Cortex of kidney (tissue), 1 donor: ENCODE data around the gene THOC1.

Experiments used
- DNase-seq: peaks from one replicate; lab custom pipeline; 2025; lab: John Stamatoyannopoulos, UW

Gene THOC1

DNA sequence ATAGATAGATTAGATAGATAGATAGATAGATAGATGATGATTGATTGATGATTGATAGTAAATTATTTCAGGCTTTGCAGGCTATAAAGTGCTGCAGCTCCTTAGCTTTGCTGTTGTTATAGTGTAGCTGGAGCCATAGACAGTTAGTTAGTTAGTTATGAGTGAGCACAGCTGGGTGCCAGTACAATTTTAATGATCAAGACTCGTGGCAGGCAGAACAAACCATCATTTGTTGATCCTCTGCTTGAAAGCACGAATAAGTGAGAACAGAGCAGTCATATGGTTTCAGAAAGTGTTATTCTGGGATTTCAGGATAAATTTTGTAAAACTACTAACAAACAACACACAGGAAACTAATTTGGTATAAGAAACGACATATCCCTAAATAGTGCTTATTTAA is 53.9 kb downstream of the THOC1 start:
- no peak for DNase-seq

DNA sequence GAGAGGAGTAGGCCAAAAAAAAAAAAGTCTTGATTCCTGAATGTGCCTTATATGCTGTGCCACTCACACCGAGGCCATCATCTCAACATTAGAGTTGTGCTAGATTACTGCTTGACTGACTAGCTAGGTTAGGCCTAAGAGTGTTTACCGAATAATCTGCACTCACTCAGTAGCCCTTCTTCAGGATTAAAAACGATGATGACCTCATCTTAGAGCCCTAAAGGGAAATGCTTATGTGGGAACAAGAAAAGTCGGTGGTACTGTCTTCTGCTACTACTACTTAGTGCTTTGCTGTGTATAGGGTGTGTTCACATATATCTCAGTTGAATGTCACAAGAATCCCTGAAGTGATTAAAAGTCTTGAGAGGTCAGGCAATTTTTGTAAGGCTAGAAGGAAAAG is 54.3 kb downstream of the THOC1 start:
- DNase-seq: no peak

DNA sequence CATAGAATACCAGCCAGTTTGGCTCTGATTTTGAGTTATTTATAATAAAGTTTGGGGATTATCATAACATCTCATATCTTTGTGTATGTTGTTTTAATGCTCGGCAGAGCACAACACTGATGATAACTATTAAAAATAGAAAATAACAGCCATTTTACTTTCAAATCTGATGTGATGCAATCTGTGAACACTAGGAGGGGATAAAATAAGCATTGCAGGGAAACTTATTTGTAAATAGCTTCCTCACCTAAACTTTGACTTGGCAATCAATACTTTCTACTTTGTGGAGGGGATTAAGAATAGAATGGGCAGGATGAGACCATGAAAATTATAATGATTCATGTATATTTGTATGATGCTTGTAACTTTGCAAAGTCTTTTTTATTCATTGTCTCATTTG is 55.1 kb downstream of the THOC1 start:
- no peak for DNase-seq

DNA sequence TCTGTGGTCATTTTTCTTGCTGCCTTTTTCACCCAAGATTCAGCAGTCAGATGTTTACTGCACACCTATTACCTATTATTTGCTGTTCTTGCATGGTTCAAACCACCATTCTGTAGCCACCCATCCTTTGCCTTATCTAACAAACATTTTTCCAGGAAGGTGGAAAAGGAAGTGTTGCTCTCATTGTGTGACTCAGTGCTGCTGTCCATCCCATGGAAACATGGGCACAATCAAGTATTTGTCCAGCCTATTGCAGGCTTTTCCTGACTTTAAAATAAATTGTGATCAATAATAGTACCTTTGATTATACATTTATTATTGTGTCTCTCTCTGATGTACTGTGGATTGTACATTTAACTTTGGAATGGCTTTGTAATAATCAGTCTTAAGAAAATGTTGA is 56.3 kb downstream of the THOC1 start:
- DNase-seq: no peak

DNA sequence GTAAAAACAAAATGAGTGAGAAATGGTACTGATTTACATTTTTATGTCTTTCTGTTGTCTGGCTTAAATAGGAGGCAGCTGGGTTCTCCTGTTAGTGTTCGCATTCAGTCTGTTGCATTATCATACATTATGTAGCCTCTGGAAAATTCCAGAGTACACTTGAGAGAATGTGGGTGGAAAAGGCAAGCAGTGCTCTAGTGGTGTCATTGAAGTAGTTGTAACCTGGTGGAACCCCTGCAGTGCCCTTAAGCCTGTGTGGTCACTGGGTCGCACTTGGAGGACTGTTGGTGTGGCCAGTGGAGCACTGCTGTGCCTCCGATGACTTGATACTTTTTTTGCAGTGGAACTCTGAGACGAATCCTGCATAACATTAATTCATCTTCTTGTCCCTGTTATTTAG is 57.1 kb downstream of the THOC1 start:
- DNase-seq: no peak

DNA sequence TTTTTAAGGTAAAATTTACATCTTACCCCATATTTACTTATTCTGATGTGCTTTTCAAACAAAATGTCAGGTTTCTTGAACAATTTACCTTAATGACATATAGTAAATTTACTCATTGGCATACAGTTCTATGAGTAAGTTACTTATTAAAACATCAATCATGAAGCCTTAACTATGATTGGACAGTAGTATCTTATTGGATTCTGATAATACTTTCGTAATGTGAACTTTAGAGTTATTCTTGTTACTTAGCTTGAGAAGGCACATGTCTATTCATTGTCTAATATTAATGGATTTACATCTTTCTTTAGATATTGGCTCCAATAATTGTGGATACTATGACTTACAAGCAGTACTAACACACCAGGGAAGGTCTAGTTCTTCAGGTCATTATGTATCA is 57.8 kb downstream of the THOC1 start:
- no peak for DNase-seq

DNA sequence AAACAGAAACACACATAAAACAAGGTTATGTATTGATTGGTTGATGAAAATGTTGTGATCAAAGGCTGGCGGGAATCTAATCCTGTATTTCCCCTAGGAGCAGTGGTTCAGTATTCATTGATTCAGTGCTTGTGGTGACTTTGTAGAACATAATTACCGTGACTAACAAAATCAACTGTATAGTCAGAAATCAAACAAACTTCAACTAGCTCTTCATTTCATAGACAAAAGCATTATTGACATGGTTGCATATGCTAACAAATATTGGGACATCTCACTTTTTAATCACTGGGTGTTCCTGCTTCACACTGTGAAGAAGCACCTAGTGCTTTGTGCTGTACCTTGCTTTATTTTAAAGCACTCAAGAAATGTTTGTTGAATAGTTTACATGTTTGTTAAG is 68.1 kb downstream of the THOC1 start:
- no peak for DNase-seq

DNA sequence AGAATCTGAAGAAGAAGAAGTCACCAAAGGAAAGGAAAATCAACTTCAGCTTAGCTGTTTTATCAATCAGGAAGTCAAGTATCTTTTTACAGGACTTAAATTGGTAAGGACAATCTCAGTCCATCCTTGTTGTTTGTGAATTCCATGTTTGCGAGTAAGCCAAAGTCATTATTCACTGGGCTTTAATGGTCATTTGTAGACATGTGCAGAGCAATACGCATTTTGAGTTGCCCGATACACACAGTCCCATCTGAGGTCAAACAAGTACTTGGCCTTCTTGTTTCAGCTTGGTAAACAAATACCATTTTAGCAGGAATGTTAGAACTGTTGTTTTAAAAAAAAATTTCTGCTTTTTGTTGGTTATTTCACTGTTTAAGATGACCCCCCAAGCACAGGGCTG is 68.6 kb downstream of the THOC1 start:
- DNase-seq: no peak

DNA sequence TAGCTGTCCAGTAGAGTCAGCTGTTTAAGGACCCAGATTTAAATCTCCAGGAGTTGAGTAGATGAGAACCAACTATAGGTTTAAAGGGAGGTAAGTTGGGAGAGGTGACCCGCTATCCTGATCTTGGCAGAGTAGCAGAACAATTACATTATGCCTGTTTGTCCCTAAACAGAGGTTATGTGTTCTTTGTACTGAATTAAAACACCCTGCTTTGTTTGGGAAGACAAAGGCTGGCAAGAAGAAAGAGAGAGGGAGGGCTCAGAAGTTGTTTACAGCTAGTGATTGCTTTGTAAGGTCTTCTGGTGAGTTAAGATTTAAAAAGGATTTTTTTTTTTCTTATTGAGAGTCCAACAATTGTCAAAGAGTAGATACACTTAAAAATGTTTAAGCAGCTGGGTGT is 72.2 kb downstream of the THOC1 start:
- no peak for DNase-seq

DNA sequence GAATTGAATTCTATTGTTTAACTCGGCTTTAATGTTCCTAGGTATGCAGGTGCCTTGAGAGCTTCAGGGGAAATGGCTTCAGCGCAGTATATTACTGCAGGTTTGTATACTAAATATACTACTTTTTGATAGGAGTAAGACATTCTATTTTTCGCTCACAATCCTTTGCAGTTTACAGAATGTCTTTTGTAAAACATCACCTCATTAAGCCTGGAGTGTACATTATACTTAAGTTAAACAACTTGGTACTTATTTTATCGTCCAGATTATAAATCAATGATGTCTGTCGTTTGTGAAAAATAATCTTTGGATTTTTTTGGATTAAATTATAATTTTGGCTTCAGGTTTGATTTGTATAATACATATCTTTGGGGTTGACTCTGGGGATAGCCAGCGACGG is 75.0 kb downstream of the THOC1 start:
- no peak for DNase-seq

DNA sequence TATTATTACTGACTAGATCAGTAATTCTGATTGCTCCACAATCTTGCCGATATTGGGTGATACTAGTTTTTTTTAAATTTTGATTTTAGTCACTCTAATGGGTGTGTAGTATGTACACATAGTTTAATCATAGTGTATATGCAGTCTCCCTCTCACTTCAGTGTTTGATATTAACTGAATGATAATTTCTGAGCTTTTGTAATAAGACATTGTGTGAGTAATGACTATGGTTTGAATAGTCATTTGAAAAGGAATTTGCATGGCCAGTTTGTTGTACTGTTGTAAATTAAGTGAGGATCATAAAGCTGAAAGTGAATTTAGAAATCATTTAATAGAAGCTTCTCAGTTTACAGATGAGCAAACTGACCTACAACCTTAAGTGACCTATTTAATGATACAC is 76.1 kb downstream of the THOC1 start:
- DNase-seq: no peak

DNA sequence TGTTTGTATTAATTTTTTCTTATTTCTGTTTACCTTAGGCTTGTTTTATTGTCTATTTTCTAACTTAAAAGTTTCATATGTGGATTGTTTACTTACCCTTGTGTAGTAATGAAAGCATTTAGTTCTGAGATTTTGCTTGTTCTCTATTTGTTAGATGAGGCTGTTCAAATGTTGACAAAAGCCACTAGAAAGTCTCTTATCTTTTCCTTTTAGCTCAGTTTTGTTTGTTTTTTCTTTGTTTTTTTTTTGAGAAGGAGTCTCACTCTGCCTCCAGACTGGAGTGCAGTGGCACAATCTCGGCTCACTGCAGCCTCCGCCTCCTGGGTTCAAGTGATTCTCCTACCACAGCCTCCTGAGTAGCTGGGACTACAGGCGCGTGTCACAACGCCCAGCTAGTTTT is 78.6 kb downstream of the THOC1 start:
- DNase-seq: no peak

DNA sequence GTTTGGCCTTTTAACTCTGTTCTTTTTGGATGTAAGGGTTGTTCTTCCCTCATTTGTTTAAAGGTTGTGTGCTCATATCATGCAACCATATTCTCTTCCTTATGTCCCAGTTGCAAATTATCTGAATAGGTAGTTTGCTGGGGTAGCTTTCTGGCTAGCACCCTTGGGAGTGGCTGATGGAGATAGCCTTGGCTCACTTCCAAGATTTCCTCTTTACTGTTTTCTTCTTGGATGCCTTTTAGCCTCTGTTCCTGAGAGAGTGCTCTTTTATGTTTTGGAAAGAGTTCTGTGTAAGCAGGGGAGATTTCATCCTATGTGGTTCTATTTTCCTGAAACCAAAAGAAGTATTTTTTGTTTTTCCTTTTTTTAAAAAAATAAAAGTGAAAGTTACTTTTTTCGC is 84.1 kb downstream of the THOC1 start:
- no peak for DNase-seq

DNA sequence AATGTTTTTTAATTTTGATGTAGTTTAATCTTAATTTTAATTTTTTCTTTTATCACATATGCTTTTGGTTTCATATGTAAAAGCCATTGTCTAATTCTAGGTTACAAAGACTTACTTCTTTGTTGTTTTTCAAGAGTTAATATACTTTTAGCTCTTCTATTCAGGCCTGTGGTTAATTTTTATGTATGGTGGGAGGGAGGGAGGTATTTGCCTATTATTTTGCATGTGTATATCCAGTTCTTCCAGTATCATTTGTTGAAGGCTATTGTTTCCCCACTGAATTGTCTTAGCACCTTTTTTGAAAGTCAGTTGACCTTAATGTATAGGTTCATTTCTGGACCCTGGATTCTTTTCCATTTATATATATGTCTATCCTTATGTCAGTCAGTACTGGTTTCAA is 86.1 kb downstream of the THOC1 start:
- no peak for DNase-seq

DNA sequence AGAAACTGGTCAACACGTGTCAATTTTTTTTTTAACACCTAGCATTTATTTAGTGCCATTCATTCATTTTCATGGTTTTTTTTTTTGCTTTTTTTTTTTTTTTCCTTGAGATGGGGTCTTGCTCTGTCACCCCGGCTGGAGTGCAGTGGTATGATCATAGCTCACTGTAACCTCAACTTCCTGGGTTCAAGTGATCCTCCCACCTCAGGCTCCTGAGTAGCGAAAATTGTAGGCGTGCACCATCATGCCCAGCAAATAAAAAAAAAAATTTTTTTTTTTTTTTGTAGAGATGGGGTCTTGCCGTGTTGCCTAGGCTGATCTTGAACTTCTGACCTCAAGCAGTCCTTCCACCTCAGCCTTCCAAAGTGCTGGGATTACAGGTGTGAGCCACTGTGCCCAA is 88.3 kb downstream of the THOC1 start:
- no peak for DNase-seq

DNA sequence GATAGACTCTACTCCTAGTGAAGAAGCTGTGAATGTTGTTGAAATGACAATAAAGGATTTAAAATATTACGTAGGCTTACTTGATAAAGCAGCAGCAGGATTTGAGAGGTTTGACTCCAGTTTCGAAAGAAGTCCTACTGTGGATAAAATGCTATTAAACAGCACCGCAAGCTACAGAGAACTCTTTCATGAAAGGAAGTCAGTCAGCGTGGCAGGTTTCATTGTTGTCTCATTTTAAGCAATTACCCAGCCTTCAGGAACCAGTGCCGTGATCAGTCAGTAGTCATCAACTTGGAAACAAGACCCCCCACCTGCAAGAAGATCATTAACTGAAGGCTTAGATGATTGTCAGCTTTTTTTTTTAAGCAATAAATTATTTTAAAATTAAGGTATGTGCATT is 95.5 kb downstream of the THOC1 start:
- no peak for DNase-seq
